Measurements from ENCODE around the gene AHCYL2.
A peak's percentile ranks its signal among the peaks of the same experiment; 100 is the strongest.

AHCYL2 gene

DNA sequence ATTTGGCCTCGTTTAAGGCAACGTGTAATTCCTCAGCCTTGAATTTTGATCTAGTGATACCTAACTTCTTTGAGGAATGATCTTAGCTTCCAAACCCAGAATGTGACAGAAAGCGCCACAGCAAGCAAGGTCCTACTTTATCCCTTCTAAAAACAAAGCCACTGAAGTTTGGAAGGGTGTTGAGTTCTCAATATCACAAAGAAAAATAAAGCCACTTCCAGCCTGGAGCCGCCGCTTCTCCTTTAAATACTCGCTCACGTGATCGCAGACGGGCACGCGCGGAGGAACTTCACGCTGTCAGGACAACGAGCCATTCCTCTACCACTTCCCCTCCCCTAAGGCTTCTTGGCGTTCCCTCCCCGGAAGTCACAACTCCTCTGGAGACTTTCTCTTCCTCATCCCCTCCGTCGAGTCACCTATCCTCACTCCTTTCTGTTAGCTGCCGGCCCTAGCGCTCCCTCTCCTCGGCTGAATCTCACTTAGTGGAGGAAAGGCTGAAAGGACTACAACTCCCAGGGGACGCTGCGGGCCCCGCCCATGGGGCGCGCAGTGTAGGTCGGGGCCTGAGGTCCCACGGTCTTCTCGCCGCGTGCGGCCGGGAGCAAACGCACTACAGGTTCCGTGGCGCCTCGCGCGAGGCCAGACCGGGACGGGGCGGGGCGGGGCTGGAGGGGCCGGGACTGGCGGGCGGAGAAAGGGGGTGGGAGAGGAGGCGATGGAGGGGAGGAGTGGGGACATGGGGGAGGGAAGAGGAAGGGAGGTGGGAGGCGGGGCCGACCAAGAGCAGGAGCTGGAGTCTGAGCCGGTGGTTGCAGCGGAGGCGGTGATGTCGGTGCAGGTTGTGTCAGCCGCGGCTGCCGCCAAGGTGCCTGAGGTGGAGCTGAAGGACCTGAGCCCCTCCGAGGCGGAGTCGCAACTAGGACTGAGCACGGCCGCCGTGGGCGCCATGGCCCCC lies at the start of gene AHCYL2:
Gene AHCYL2 (plus strand): TSS at position 780 of the 955 bp plus-strand sequence.
- Histone ChIP-seq H3F3A (ENCODE audit: control insufficient read depth, insufficient read depth) (peaks cover 3% of the 10 kb centered on the region; the same call in 1 of the 2 replicates), H3K9me2 (replicated peaks; ENCODE audit: control insufficient read depth, low read length) (no peaks in the 10 kb centered on the region)
- TF ChIP-seq, protein P1, sequence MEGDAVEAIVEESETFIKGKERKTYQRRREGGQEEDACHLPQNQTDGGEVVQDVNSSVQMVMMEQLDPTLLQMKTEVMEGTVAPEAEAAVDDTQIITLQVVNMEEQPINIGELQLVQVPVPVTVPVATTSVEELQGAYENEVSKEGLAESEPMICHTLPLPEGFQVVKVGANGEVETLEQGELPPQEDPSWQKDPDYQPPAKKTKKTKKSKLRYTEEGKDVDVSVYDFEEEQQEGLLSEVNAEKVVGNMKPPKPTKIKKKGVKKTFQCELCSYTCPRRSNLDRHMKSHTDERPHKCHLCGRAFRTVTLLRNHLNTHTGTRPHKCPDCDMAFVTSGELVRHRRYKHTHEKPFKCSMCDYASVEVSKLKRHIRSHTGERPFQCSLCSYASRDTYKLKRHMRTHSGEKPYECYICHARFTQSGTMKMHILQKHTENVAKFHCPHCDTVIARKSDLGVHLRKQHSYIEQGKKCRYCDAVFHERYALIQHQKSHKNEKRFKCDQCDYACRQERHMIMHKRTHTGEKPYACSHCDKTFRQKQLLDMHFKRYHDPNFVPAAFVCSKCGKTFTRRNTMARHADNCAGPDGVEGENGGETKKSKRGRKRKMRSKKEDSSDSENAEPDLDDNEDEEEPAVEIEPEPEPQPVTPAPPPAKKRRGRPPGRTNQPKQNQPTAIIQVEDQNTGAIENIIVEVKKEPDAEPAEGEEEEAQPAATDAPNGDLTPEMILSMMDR (IDR thresholded peaks at IDR 0.05; ENCODE audit: low read depth, low read length, poor library complexity, severe bottlenecking): no peak
- no peak for TF ChIP-seq EZH2phosphoT487 (IDR thresholded peaks at IDR 0.05; ENCODE audit: borderline replicate concordance, low read length)

DNA sequence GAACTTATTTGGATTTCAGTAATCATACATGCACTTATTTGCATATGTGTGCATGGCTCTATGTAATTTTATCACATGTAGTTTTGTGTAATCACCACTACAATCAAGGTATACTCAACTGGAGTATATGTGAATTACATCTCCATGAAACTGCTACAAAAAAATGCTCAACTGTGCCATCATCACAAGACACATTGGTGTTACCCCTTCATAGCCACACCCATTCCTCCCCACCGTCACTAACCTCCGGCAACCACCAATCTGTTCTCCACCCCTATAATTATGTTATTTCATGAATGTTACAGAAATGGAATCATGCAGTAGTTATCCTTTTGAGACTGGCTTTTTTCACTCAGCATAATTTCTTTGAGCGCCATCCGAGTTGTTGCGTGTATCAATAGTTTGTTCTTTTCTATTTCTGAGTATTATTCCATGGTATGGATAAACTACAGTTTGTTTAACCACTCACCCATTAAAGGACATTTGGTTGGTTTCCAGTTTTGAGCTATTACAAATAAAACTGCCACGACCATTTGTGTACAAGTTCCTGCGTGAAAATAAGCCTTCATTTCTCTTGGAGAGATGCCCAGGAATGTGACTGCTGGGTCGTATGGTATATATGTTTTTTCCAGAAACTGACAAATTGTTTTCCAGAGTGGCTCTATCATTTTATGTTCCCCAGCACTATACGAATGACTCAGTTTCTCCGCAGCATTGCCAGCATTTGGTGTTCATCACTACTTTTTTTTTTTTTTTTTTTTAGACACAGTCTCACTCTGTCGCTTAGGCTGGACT lies 47.7 kb upstream of the AHCYL2 start:
- Histone ChIP-seq H4K20me1 (ENCODE audit: control insufficient read depth, insufficient read depth, low read depth, low read length) (no peaks in the 10 kb centered on the region), H3K9me2 (replicated peaks; ENCODE audit: control insufficient read depth, low read length) (no peaks in the 10 kb centered on the region), H3K27me3 (ENCODE audit: control insufficient read depth, low read length) (0 out of 2 replicates have a peak, but pooled peaks cover 3% of the 10 kb centered on the region), H3K79me2 (ENCODE audit: control insufficient read depth, low read length) (no peaks in the 10 kb centered on the region), H3K36me3 (ENCODE audit: control insufficient read depth, low read length) (no peaks in the 10 kb centered on the region), H3K4me1 (ENCODE audit: control insufficient read depth, low read length) (no peaks in the 10 kb centered on the region), H3K9me3 (ENCODE audit: control insufficient read depth, insufficient read depth, low read length) (no peaks in the 10 kb centered on the region), H3K4me3 (ENCODE audit: low read length) (no peak overlapping the region), H3F3A (ENCODE audit: control insufficient read depth, insufficient read depth) (no peaks in the 10 kb centered on the region), H3K27ac (ENCODE audit: low read depth, low read length) (no peak overlapping the region), H3K4me2 (ENCODE audit: low read length) (no peak overlapping the region)
- no peak for TF ChIP-seq EZH2phosphoT487 (IDR thresholded peaks at IDR 0.05; ENCODE audit: borderline replicate concordance, low read length)
- TF ChIP-seq, protein P1 (IDR thresholded peaks at IDR 0.05; ENCODE audit: low read depth, low read length, poor library complexity, severe bottlenecking): no peak

More for the DNA sequence above, at the start of gene AHCYL2:
- no peaks in the 10 kb centered on the region for H3K27me3 ChIP-seq (ENCODE audit: control insufficient read depth, low read length)
- H4K20me1 ChIP-seq (ENCODE audit: control insufficient read depth, insufficient read depth, low read depth, low read length): no peaks in the 10 kb centered on the region
- no peaks in the 10 kb centered on the region for H3K9me3 ChIP-seq (ENCODE audit: control insufficient read depth, insufficient read depth, low read length)
- H3K79me2 ChIP-seq (ENCODE audit: control insufficient read depth, low read length): peaks cover 23% of the 10 kb centered on the region
- H3K4me3 ChIP-seq (ENCODE audit: low read length): peak within 1 kb of the TSS; percentile 91
- H3K4me1 ChIP-seq (ENCODE audit: control insufficient read depth, low read length): peaks cover 33% of the 10 kb centered on the region
- H3K36me3 ChIP-seq (ENCODE audit: control insufficient read depth, low read length): no peaks in the 10 kb centered on the region
- H3K4me2 ChIP-seq (ENCODE audit: low read length): peak within 1 kb of the TSS; percentile 94
- peak within 1 kb of the TSS; percentile 82 for H3K27ac ChIP-seq (ENCODE audit: low read depth, low read length)

DNA sequence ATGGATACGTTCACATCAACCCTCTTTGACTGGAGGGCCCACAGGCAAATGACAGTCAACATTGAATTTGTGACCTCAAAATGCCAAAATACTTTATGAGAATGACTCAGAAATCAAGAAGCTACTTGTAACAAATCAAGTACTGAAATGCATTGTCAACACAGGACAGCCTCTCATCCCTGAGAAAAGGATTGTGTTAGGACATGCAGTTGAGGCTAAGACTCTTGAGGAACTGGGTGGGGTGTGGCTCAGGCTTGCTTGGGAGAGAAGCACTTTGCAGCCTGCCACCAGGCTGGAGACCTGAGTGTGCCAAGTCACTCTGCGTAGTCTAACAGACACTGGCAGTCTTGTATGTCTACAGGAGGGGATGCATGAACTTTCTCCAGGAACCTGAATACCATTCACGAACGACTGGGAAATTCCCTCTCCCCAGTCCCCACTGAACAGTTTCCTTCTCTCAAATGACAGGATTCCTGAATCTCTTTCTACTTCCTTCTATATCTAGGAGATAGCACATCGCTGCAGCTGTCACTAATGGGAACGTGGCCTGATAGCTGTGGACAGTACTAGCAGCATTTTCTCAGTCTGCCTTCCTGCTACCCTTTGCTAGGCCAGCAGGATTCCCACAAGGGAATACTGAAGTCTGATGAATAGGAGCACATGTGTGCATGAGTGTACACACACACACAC lies 39.7 kb upstream of the AHCYL2 start:
- no peak overlapping the region for H3K27ac ChIP-seq (ENCODE audit: low read depth, low read length)
- TF ChIP-seq, protein P1 (IDR thresholded peaks at IDR 0.05; ENCODE audit: low read depth, low read length, poor library complexity, severe bottlenecking): no peak
- TF ChIP-seq EZH2phosphoT487 (IDR thresholded peaks at IDR 0.05; ENCODE audit: borderline replicate concordance, low read length): no peak

More for the DNA sequence above, 39.7 kb upstream of the AHCYL2 start:
- peaks cover 5% of the 10 kb centered on the region for H3K79me2 ChIP-seq (ENCODE audit: control insufficient read depth, low read length)
- no peaks in the 10 kb centered on the region for H3K9me2 ChIP-seq (replicated peaks; ENCODE audit: control insufficient read depth, low read length)
- no peak overlapping the region for H3K4me2 ChIP-seq (ENCODE audit: low read length)
- H3K27me3 ChIP-seq (ENCODE audit: control insufficient read depth, low read length): peaks cover 21% of the 10 kb centered on the region
- H3K4me3 ChIP-seq (ENCODE audit: low read length): no peak overlapping the region
- peaks cover 39% of the 10 kb centered on the region for H3K4me1 ChIP-seq (ENCODE audit: control insufficient read depth, low read length)
- H3K9me3 ChIP-seq (ENCODE audit: control insufficient read depth, insufficient read depth, low read length): no peaks in the 10 kb centered on the region
- H3F3A ChIP-seq (ENCODE audit: control insufficient read depth, insufficient read depth): peaks cover 12% of the 10 kb centered on the region
- no peaks in the 10 kb centered on the region for H4K20me1 ChIP-seq (ENCODE audit: control insufficient read depth, insufficient read depth, low read depth, low read length)
- H3K36me3 ChIP-seq (ENCODE audit: control insufficient read depth, low read length): no peaks in the 10 kb centered on the region
